ENCODE data around the gene PHETA1.
A peak's percentile ranks its signal among the peaks of the same experiment; 100 is the strongest.
"Not testable (repeated sequence)": the region's sequence is repeated elsewhere in the genome, so short reads cannot be mapped to it uniquely, and the experiment has no call there.

The PHETA1 gene

GRCh38 chr12:111347891-111348644 lies 20.8 kb downstream of the PHETA1 start:
- no peak for DNase-seq

- DNase-seq, result no peak
Observed at GRCh38 chr12:111344254-111344875, 24.5 kb downstream of the PHETA1 start.

DNA sequence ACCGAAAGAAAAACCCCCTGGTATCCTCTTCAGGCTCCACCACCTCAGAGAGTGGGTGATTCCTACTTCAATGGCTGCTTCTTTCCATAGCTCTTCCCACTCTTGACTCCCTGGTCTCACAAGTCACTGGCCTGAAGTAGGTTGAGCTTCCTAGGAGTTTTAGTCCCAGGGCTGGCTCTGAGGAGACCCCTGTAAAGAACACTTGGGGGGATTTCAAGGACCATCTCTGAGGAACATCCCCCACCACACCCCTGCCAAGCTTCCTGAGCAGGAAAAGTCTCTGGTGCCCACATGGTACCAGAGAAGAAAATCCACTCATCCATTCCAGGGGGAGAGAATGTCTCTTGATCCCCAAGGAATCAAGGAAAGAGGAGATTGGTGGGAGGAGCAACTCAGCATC lies 25.7 kb downstream of the PHETA1 start:
- DNase-seq, result no peak

DNA sequence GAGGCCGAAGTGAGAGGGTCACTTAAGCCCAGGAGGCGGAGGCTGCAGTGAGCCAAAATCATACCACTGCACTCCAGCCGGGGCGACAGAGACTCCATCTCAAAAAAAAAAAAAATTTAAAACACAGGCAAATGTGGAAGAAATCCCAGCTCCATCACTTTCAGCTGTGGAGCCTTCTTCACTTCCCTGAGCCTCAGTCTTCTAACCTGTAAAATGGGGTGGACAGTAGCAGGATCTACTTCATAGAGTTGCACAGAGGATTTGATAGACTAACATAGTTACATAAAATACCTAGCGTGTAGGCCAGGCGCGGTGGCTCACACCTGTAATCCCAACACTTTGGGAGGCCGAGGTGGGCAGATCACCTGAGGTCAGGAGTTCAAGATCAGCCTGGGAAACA lies 26.5 kb downstream of the PHETA1 start:
- no peak for DNase-seq

GRCh38 chr12:111341426-111342065 lies 27.3 kb downstream of the PHETA1 start:
- DNase-seq, result no peak

DNA sequence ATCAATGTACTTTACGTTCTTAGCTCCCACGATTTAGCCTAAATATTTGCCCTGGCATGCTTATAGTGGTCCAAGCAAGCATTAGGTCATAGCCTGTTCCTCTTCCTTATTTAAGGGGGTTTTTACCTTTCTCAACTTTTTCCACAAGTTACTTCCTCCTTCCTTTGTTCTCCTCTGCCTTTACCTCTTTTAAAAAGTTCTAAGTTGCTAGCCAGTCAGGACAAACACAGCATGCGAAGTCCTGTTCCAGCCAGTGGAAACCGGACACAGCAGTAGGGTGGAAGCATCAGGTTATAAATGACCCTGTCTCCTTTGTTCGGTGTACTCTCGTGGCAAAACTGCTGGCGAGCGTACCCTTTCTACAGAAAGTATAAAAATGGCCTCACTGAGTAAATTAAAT lies 28.2 kb downstream of the PHETA1 start:
- not testable (repeated sequence) for DNase-seq

GRCh38 chr12:111340231-111340630 lies 28.7 kb downstream of the PHETA1 start:
- no peak for DNase-seq

DNA sequence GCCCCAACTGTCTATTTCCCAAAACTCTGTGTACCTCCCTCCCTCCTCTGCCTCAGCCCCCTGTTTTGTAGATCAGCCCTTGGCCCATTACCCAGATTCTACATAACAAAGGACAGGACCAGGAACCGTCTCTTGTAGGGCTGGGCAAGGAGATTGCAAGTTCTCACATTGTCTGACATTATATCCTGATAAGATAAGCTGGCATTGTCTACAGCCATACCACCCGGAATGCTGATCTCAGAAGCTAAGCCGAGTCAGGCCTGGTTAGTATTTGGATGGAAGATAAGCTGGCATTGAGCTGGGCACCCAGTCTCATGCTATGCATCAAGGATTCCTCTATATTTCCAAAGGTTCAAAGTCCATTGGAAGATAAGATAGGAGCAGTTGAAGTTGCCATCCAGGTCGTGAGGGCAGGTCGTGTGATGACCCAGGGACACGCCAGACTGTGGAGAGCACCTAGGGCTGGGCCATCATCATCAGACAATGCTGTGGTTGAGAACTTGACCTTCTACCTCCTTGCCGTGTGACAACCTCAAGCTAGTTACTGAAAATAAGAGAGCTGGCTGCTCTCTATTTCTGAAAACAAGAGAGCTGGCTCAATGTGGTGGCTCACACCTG lies 29.5 kb downstream of the PHETA1 start:
- no peak for DNase-seq

DNA sequence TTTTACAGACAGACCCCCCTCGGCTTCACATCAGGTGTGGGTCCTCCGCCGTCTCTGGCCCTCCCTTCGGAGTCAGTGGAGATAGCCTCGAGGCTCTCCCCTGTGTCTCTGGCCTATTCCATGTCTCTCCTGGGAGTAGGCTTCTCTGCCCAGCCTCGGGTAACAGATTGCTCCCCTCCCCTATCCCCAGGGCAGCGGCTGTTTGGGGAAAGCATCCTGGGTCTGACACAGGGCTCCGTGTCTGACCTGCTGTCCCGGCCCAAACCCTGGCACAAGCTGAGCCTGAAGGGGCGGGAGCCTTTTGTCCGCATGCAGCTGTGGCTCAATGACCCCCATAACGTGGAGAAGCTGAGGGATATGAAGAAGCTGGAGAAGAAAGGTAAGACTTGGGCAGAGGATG lies 30.8 kb downstream of the PHETA1 start:
- DNase-seq, result no peak

GRCh38 chr12:111337371-111337770 lies 31.5 kb downstream of the PHETA1 start:
- DNase-seq, result no peak

GRCh38 chr12:111336411-111336810 lies 32.5 kb downstream of the PHETA1 start:
- not testable (repeated sequence) for DNase-seq

DNA sequence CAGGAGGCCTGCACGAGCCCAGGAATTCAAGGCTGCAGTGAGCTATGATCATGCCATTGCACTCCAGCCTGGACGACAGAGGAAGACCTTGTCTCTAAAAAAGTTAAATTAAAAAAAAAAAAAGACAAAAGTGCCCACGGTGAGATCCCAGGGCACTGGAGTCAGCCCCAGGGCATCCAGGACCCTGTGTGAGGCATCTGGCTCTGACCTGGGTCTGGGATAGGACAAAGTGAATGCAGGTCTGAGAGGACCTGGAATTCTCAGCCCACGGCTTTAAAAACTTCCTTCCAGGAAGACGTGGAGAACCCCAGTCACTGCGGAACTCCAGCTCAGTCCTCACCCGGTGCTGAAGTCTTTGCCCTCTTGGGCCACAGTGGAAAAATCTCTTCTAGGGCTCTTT lies 33.1 kb downstream of the PHETA1 start:
- no peak for DNase-seq

DNA sequence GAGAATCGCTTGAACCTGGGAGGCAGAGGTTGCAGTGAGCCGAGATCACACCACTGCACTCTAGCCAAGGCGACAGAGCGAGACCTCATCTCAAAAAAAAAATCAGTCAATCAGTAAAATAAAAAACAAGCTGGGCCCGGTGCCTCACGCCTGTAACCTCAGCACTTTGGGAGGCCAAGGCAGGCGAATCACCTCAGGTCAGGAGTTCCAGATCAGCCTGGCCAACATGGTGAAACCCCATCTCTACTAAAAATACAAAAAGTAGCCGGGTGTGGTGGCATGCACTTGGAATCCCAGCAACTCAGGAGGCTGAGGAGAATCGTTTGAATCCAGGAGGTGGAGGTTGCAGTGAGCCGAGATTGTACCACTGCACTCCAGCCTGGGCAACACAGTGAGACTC lies 33.6 kb downstream of the PHETA1 start:
- DNase-seq, result not testable (repeated sequence)

DNA sequence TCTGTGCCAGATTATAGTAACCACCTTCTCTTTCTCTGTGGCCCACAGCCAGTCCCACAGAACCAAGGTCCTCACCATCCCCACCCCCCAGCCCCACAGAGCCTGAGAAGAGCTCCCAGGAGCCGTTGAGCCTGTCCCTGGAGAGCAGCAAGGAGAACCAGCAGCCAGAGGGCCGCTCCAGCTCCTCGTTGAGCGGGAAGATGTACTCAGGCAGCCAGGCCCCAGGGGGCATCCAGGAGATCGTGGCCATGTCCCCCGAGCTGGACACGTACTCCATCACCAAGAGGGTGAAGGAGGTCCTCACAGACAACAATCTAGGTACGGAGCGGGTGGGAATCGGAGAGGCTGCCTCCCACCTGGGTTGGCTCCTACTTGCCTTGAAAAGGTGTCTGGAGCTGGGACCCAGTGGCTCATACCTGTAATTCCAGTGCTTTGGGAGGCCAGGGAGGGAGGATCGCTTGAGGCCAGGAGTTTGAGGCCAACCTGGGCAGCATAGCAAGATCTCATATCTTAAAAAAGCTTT lies 34.4 kb downstream of the PHETA1 start:
- no peak for DNase-seq

GRCh38 chr12:111330800-111331752 lies 37.8 kb downstream of the PHETA1 start:
- peak; percentile 11 to 48 for DNase-seq

- no peak for DNase-seq
Observed at GRCh38 chr12:111328138-111328537, 40.8 kb downstream of the PHETA1 start.

DNA sequence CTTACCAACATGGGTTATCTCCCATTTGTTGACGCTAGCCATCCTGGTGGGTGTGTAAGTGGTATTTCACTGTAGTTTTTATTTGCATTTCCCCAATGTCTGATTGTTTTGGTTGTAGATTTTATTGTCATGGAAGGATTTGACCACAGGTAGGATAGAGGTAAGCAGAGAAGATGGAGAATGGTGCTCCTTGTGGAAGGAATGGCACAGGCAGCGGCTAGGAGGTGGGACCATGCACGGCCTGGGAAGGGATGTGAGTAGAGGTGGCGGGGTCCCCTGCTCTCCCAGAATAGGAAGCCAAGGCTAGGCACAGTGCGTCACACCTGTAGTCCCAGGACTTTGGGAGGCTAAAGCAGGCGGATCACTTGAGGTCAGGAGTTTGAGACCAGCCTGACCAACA lies 41.4 kb downstream of the PHETA1 start:
- DNase-seq, result no peak

DNA sequence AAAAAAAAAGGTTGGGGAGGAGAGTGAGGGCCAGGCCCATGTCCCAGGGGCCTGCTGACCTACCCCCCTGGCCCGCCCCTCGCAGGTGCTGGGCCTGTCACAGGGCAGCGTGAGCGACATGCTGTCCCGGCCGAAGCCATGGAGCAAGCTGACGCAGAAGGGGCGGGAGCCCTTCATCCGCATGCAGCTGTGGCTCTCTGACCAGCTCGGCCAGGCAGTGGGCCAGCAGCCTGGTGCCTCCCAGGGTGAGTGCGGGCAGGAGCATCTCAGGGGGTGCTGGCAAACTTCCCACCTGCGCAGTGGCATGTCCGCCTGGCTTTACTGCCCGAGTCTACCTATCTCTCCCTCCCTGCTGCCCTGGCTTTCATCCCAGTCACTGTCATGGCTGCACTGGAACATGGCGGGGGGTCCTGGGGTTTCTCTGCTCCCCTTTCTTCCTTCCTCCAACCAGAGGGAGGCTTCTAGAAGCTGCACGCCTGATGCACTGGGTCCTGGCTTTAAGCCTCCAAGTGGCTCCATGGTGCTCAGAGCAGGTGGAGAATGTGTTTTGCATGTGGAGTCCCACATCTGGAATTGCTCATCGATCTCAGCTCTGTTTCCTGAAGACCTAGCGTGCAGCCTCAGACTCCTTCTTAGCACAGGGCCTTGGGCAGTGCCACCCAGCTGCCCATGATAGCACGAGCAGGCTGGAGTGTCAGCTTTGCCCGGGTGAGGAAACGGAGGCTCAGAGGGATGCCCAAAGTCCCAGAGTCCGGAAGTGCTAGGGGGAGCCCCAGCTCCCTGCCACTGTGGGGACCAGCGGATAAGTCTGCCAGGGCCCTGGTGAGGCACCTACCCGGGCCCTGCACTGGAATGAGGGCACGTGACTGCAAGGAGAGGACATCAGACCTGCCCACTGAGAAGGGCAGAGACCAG lies 46.3 kb downstream of the PHETA1 start:
- DNase-seq, result peak; percentile 50 to 78

DNA sequence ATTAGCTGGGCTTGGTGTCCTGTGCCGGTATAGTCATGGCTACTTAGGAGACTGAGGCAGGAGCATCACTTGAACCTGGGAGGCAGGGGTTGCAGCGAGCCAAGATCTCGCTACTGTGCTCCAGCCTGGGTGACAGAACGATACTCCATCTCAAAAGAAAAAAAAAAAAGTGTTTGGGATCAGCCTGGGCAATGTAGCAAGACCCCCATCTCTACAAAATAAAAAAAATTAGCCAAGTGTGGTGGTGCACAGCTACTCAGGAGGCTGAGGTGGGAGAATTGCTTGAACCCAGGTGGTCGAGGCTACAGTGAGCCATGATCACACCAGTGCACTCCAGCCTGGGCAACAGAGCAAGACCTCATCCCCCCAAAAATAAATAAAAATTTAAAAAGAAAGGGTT lies 47.6 kb downstream of the PHETA1 start:
- DNase-seq, result no peak

GRCh38 chr12:111320258-111321050 lies 48.4 kb downstream of the PHETA1 start:
- DNase-seq, result no peak

All from NCI-H2081 (cell line).